Mesendoderm (in vitro differentiated cells): ENCODE data around the gene BASP1.

ENCODE experiments used
- DNase-seq: peaks from one replicate; pipeline ENCODE4 v3.0.0; 2013
- H2AK5ac ChIP-seq: 2 replicates; pipeline ENCODE4 v1.6.1; 2013; ENCODE audit warnings: low read length, inconsistent platforms
- H2BK120ac ChIP-seq: 2 replicates; pipeline ENCODE4 v1.6.1; 2013; ENCODE audit warnings: low read depth, mild to moderate bottlenecking, low read length, moderate library complexity, mixed read lengths
- H2BK15ac ChIP-seq: replicated peaks from 2 replicates; pipeline ENCODE4 v1.6.1; 2013; ENCODE audit warnings: low read depth, mild to moderate bottlenecking, moderate library complexity
- H2BK5ac ChIP-seq: 2 replicates; pipeline ENCODE4 v1.6.1; 2013; ENCODE audit warnings: low read length, inconsistent platforms
- H3K18ac ChIP-seq: 2 replicates; pipeline ENCODE4 v1.6.1; 2013; ENCODE audit warnings: mild to moderate bottlenecking, low read length, mixed read lengths
- H3K23ac ChIP-seq: one replicate; pipeline ENCODE4 v1.6.1; 2013; ENCODE audit warnings: low read length
- H3K27ac ChIP-seq: 2 replicates; pipeline ENCODE4 v1.5.1; 2013; ENCODE audit warnings: low read depth, mild to moderate bottlenecking, inconsistent platforms, low read length, moderate library complexity
- H3K27me3 ChIP-seq: 2 replicates; pipeline ENCODE4 v1.6.1; 2013; ENCODE audit warnings: low read length, control low read depth, mild to moderate bottlenecking, inconsistent platforms; ENCODE audit not compliant: insufficient read depth, poor library complexity
- H3K36me3 ChIP-seq: 2 replicates; pipeline ENCODE4 v1.6.1; 2013; ENCODE audit warnings: low read length, inconsistent platforms; ENCODE audit not compliant: control insufficient read depth, insufficient read depth
- H3K4ac ChIP-seq: one replicate; pipeline ENCODE4 v1.6.1; 2013; ENCODE audit warnings: low read depth, mild to moderate bottlenecking, low read length, moderate library complexity
- H3K4me1 ChIP-seq: 2 replicates; pipeline ENCODE4 v1.6.1; 2013; ENCODE audit warnings: low read depth, low read length, inconsistent platforms; ENCODE audit not compliant: control insufficient read depth
- H3K4me2 ChIP-seq: 2 replicates; pipeline ENCODE4 v1.6.1; 2013; ENCODE audit warnings: low read length
- H3K4me3 ChIP-seq: 2 replicates; pipeline ENCODE4 v1.5.1; 2013; ENCODE audit warnings: mild to moderate bottlenecking, low read length
- H3K56ac ChIP-seq: one replicate; pipeline ENCODE4 v1.6.1; 2013; ENCODE audit warnings: low read length
- H3K79me1 ChIP-seq: 2 replicates; pipeline ENCODE4 v1.6.1; 2013; ENCODE audit warnings: low read length, inconsistent platforms
- H3K79me2 ChIP-seq: 2 replicates; pipeline ENCODE4 v1.6.1; 2013; ENCODE audit warnings: mild to moderate bottlenecking, low read length; ENCODE audit not compliant: control insufficient read depth, insufficient read depth
- H3K9ac ChIP-seq: 2 replicates; pipeline ENCODE4 v1.6.1; 2013; ENCODE audit warnings: low read length, inconsistent platforms
- H4K5ac ChIP-seq: one replicate; pipeline ENCODE4 v1.6.1; 2013; ENCODE audit warnings: low read length
- H4K8ac ChIP-seq: one replicate; pipeline ENCODE4 v1.6.1; 2013; ENCODE audit warnings: low read depth, mild to moderate bottlenecking, control low read depth, low read length, moderate library complexity
- WGBS: extraction: QIAGEN DNeasy Blood & Tissue Kit; methylation state at CpG from one replicate; pipeline ENCODE4 v1.1.7; 2013; ENCODE audit warnings: low lambda C conversion rate, missing lambda C conversion rate; ENCODE audit not compliant: insufficient coverage; ENCODE audit errors: extremely low coverage; 5-methylcytosine and 5-hydroxymethylcytosine counted together

Gene BASP1

GRCh38 chr5:17225520-17225919 lies 8.1 kb downstream of the BASP1 start:
- Histone ChIP-seq H3K4me3 (no peak overlapping the region), H3K23ac (no peak overlapping the region), H2BK15ac (no peak overlapping the region), H3K4me1 (peaks cover 4% of the 10 kb centered on the region), H3K18ac (no peak overlapping the region), H3K36me3 (no peaks in the 10 kb centered on the region), H2BK5ac (no peak overlapping the region), H3K27ac (no peak overlapping the region), H2AK5ac (no peak overlapping the region), H3K9ac (no peak overlapping the region), H3K79me2 (peaks cover 67% of the 10 kb centered on the region), H4K8ac (no peak overlapping the region), H3K27me3 (no peaks in the 10 kb centered on the region), H4K5ac (no peak overlapping the region), H3K4me2 (no peak overlapping the region), H3K79me1 (peaks cover 15% of the 10 kb centered on the region), H3K56ac (no peak overlapping the region), H3K4ac (no peak overlapping the region), H2BK120ac (no peak overlapping the region)
- WGBS, result no CpG with 5 or more reads among the region's 9 CpGs
- DNase-seq, result no peak

- Histone ChIP-seq H4K5ac (no peak overlapping the region), H3K56ac (no peak overlapping the region), H2BK120ac (no peak overlapping the region), H3K27me3 (no peaks in the 10 kb centered on the region), H3K79me2 (peaks cover 67% of the 10 kb centered on the region), H3K18ac (no peak overlapping the region), H2BK15ac (no peak overlapping the region), H3K4ac (no peak overlapping the region), H3K4me1 (peaks cover 3% of the 10 kb centered on the region), H4K8ac (no peak overlapping the region), H3K4me2 (no peak overlapping the region), H3K36me3 (no peaks in the 10 kb centered on the region), H2BK5ac (no peak overlapping the region), H3K27ac (no peak overlapping the region), H3K79me1 (peaks cover 29% of the 10 kb centered on the region), H2AK5ac (no peak overlapping the region), H3K9ac (no peak overlapping the region), H3K4me3 (no peak overlapping the region), H3K23ac (no peak overlapping the region)
- no CpG with 5 or more reads among the region's 1 CpG for WGBS
- DNase-seq, result no peak
Measured at GRCh38 chr5:17227868-17228267, 10.4 kb downstream of the BASP1 start.

GRCh38 chr5:17228821-17229291 lies 11.4 kb downstream of the BASP1 start:
- Histone ChIP-seq H3K36me3 (no peaks in the 10 kb centered on the region), H3K27me3 (no peaks in the 10 kb centered on the region), H3K4me1 (peaks cover 2% of the 10 kb centered on the region), H2BK5ac (no peak overlapping the region), H3K79me1 (peaks cover 34% of the 10 kb centered on the region), H3K9ac (no peak overlapping the region), H3K23ac (no peak overlapping the region), H3K4me3 (no peak overlapping the region), H2BK120ac (no peak overlapping the region), H3K56ac (no peak overlapping the region), H3K18ac (no peak overlapping the region), H3K27ac (no peak overlapping the region), H2BK15ac (no peak overlapping the region), H4K5ac (no peak overlapping the region), H3K4ac (no peak overlapping the region), H2AK5ac (no peak overlapping the region), H4K8ac (no peak overlapping the region), H3K79me2 (peaks cover 66% of the 10 kb centered on the region), H3K4me2 (no peak overlapping the region)
- no peak for DNase-seq
- WGBS, result no CpG with 5 or more reads among the region's 3 CpGs

- no peak overlapping the region for H3K56ac ChIP-seq
- H3K36me3 ChIP-seq, result no peaks in the 10 kb centered on the region
- no peak overlapping the region for H3K4ac ChIP-seq
- no peak overlapping the region for H3K4me2 ChIP-seq
- no peaks in the 10 kb centered on the region for H3K27me3 ChIP-seq
- H2BK120ac ChIP-seq, result no peak overlapping the region
- peaks cover 2% of the 10 kb centered on the region for H3K4me1 ChIP-seq
- no peak overlapping the region for H3K9ac ChIP-seq
- no CpG with 5 or more reads among the region's 4 CpGs for WGBS
- H3K79me2 ChIP-seq, result peaks cover 64% of the 10 kb centered on the region
- H3K4me3 ChIP-seq, result no peak overlapping the region
- no peak for DNase-seq
- H2AK5ac ChIP-seq, result no peak overlapping the region
- no peak overlapping the region for H3K23ac ChIP-seq
- H4K5ac ChIP-seq, result no peak overlapping the region
- H4K8ac ChIP-seq, result no peak overlapping the region
- peaks cover 35% of the 10 kb centered on the region for H3K79me1 ChIP-seq
- H3K27ac ChIP-seq, result no peak overlapping the region
- no peak overlapping the region for H3K18ac ChIP-seq
- no peak overlapping the region for H2BK15ac ChIP-seq
- H2BK5ac ChIP-seq, result no peak overlapping the region
Measured at GRCh38 chr5:17229313-17229712, 11.9 kb downstream of the BASP1 start.

- Histone ChIP-seq H2BK5ac (no peak overlapping the region), H4K5ac (no peak overlapping the region), H4K8ac (no peak overlapping the region), H3K4me2 (no peak overlapping the region), H3K4me3 (no peak overlapping the region), H3K9ac (no peak overlapping the region), H3K23ac (no peak overlapping the region), H3K4ac (no peak overlapping the region), H2BK120ac (no peak overlapping the region), H2BK15ac (no peak overlapping the region), H3K4me1 (peaks cover 2% of the 10 kb centered on the region), H3K36me3 (no peaks in the 10 kb centered on the region), H3K27me3 (no peaks in the 10 kb centered on the region), H3K18ac (no peak overlapping the region), H2AK5ac (no peak overlapping the region), H3K56ac (no peak overlapping the region), H3K79me2 (peaks cover 61% of the 10 kb centered on the region), H3K27ac (no peak overlapping the region), H3K79me1 (peaks cover 37% of the 10 kb centered on the region)
- no CpG with 5 or more reads among the region's 3 CpGs for WGBS
- DNase-seq, result no peak
Measured at GRCh38 chr5:17230191-17230590, 12.8 kb downstream of the BASP1 start.

GRCh38 chr5:17230808-17231525 lies 13.5 kb downstream of the BASP1 start:
- H3K4me1 ChIP-seq, result peaks cover 2% of the 10 kb centered on the region
- no peak overlapping the region for H3K27ac ChIP-seq
- WGBS, result 100% methylated on average over 3 of the region's 10 CpGs
- H4K5ac ChIP-seq, result no peak overlapping the region
- no peak overlapping the region for H2BK120ac ChIP-seq
- no peak overlapping the region for H2BK15ac ChIP-seq
- peaks cover 41% of the 10 kb centered on the region for H3K79me1 ChIP-seq
- no peak overlapping the region for H3K9ac ChIP-seq
- H3K18ac ChIP-seq, result no peak overlapping the region
- no peak overlapping the region for H3K4ac ChIP-seq
- DNase-seq, result no peak
- H3K4me2 ChIP-seq, result no peak overlapping the region
- peaks cover 64% of the 10 kb centered on the region for H3K79me2 ChIP-seq
- H2AK5ac ChIP-seq, result no peak overlapping the region
- H2BK5ac ChIP-seq, result no peak overlapping the region
- H3K56ac ChIP-seq, result no peak overlapping the region
- no peaks in the 10 kb centered on the region for H3K27me3 ChIP-seq
- H3K36me3 ChIP-seq, result no peaks in the 10 kb centered on the region
- no peak overlapping the region for H3K23ac ChIP-seq
- H4K8ac ChIP-seq, result no peak overlapping the region
- H3K4me3 ChIP-seq, result no peak overlapping the region
